DOHH2 (cell line): Measurements from ENCODE around the gene DNM1.

Experiments used
- H3F3A ChIP-seq: fragments of 200-600 bp; sonication (generic), shearing (Covaris generic); 2 replicates; pipeline ENCODE4 v1.6.0; 2016; ENCODE audit warnings: antibody characterized with exemption, mild to moderate bottlenecking; ENCODE audit not compliant: control insufficient read depth, insufficient read depth
- H3K27ac ChIP-seq: fragments of 200-600 bp; sonication (generic); 2 replicates; pipeline ENCODE4 v1.5.1; 2014; ENCODE audit warnings: low read depth, mild to moderate bottlenecking, low read length, moderate library complexity
- H3K27me3 ChIP-seq: fragments of 200-600 bp; sonication (generic); 2 replicates; pipeline ENCODE4 v1.6.1; 2014; ENCODE audit warnings: mild to moderate bottlenecking, low read length, mixed read lengths; ENCODE audit not compliant: control insufficient read depth
- H3K36me3 ChIP-seq: fragments of 200-600 bp; sonication (generic); 2 replicates; pipeline ENCODE4 v1.6.1; 2014; ENCODE audit warnings: mild to moderate bottlenecking, low read length, moderate library complexity, mixed read lengths; ENCODE audit not compliant: control insufficient read depth
- H3K4me1 ChIP-seq: fragments of 200-600 bp; sonication (generic); 2 replicates; pipeline ENCODE4 v1.6.1; 2014; ENCODE audit warnings: mild to moderate bottlenecking, low read length, mixed read lengths; ENCODE audit not compliant: control insufficient read depth
- H3K4me2 ChIP-seq: fragments of 200-600 bp; sonication (generic); 2 replicates; pipeline ENCODE4 v1.6.0; 2014; ENCODE audit warnings: mild to moderate bottlenecking, low read length, moderate library complexity
- H3K4me3 ChIP-seq: fragments of 200-600 bp; sonication (generic); 2 replicates; pipeline ENCODE4 v1.5.1; 2014; ENCODE audit warnings: mild to moderate bottlenecking, low read length, mixed read lengths
- H3K79me2 ChIP-seq: fragments of 200-600 bp; sonication (generic); 2 replicates; pipeline ENCODE4 v1.6.1; 2014; ENCODE audit warnings: mild to moderate bottlenecking, low read length, mixed read lengths; ENCODE audit not compliant: control insufficient read depth
- H3K9me2 ChIP-seq: fragments of 200-600 bp; sonication (generic); replicated peaks from 2 replicates; pipeline ENCODE4 v1.6.1; 2014; ENCODE audit warnings: mild to moderate bottlenecking, low read length, mixed read lengths; ENCODE audit not compliant: control insufficient read depth
- H3K9me3 ChIP-seq: fragments of 200-600 bp; sonication (generic); 2 replicates; pipeline ENCODE4 v1.6.1; 2014; ENCODE audit warnings: antibody characterized with exemption, low read length, mixed read lengths; ENCODE audit not compliant: control insufficient read depth, insufficient read depth
- H4K20me1 ChIP-seq: fragments of 200-600 bp; sonication (generic); 2 replicates; pipeline ENCODE4 v1.6.0; 2014; ENCODE audit warnings: low read depth, mild to moderate bottlenecking, antibody characterized with exemption, low read length, moderate library complexity; ENCODE audit not compliant: control insufficient read depth, insufficient read depth
- CTCF ChIP-seq: fragments of 200-600 bp; sonication (generic); IDR thresholded peaks from one replicate; pipeline ENCODE4 v1.5.1; 2014; ENCODE audit warnings: antibody characterized with exemption, mild to moderate bottlenecking, low read depth, low read length; ENCODE audit not compliant: poor library complexity, severe bottlenecking
- EZH2phosphoT487 ChIP-seq: fragments of 200-600 bp; sonication (generic); IDR thresholded peaks from 2 replicates; pipeline ENCODE4 v1.6.1; 2017; ENCODE audit warnings: borderline replicate concordance, mild to moderate bottlenecking, antibody characterized with exemption, low read length, moderate library complexity, mixed read lengths

DNM1 gene

DNA sequence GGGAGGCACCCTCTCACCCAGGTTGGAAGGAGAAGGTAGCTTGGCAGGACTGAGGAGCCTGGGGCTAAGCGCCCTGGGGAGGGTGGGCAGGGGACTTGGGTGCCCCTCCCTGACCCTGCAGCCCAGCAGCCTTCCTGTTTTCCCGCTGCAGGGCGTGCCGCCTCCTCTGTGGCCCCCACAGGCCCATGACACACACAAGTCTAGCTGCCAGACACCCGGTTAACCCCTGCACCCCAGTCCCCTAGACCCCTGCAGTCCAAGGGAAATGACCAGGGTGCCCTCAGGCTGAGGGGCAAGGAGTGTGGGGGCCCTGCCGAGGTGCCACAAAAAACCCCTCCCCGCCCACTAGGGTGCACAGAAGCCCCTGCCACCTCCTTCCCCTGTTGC is 39.6 kb downstream of the DNM1 start:
- TF ChIP-seq CTCF: no peak
- no peak for TF ChIP-seq EZH2phosphoT487
- Histone ChIP-seq H3K4me1 (peaks cover 15% of the 10 kb centered on the region), H4K20me1 (no peaks in the 10 kb centered on the region), H3K4me2 (no peak overlapping the region), H3K36me3 (no peaks in the 10 kb centered on the region), H3K27ac (no peak overlapping the region), H3K4me3 (no peak overlapping the region), H3K9me2 (no peaks in the 10 kb centered on the region), H3K79me2 (no peaks in the 10 kb centered on the region), H3K27me3 (peaks cover 33% of the 10 kb centered on the region), H3F3A (no peaks in the 10 kb centered on the region), H3K9me3 (no peaks in the 10 kb centered on the region)

GRCh38 chr9:128243215-128244018 is 40.2 kb downstream of the DNM1 start:
- Histone ChIP-seq H3K36me3 (no peaks in the 10 kb centered on the region), H3K9me2 (no peaks in the 10 kb centered on the region), H3K4me3 (no peak overlapping the region), H3F3A (no peaks in the 10 kb centered on the region), H4K20me1 (no peaks in the 10 kb centered on the region), H3K27ac (no peak overlapping the region), H3K27me3 (peaks cover 33% of the 10 kb centered on the region), H3K9me3 (no peaks in the 10 kb centered on the region), H3K79me2 (no peaks in the 10 kb centered on the region), H3K4me2 (no peak overlapping the region), H3K4me1 (peaks cover 15% of the 10 kb centered on the region)
- no peak for TF ChIP-seq EZH2phosphoT487

- Histone ChIP-seq H3K9me2 (no peaks in the 10 kb centered on the region), H3K4me1 (peaks cover 15% of the 10 kb centered on the region), H3K79me2 (no peaks in the 10 kb centered on the region), H3K9me3 (no peaks in the 10 kb centered on the region), H3K4me2 (peak overlapping the region; percentile 34; the same call in 1 of the 2 replicates), H3K27ac (no peak overlapping the region), H3K36me3 (no peaks in the 10 kb centered on the region), H3K27me3 (peaks cover 31% of the 10 kb centered on the region), H3K4me3 (no peak overlapping the region), H4K20me1 (no peaks in the 10 kb centered on the region), H3F3A (no peaks in the 10 kb centered on the region)
- TF ChIP-seq CTCF: no peak
- no peak for TF ChIP-seq EZH2phosphoT487
Observed at GRCh38 chr9:128244091-128244836, 41.1 kb downstream of the DNM1 start.

DNA sequence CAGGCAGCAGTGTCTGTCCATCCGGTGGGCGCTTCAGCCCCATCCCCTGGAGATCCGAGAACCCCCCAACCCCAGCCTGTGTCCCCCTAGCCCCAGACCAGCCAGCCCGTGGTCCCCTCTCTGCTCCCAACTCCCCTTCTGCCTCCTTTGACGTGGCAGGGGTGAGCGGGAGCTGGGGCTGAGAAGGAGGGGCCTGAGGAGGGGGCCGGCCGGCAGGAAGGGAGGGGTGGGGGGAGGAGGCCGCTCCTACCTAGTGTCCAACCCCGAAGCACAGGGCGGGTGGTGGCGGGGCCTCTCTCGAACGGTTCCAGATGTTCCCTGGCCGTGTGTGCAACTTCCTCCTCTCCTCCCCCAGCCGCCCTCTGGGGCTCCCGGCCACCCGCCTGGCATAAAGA is 41.7 kb downstream of the DNM1 start:
- H3K9me2 ChIP-seq: no peaks in the 10 kb centered on the region
- H3K4me1 ChIP-seq: peaks cover 15% of the 10 kb centered on the region
- no peaks in the 10 kb centered on the region for H4K20me1 ChIP-seq
- H3K79me2 ChIP-seq: no peaks in the 10 kb centered on the region
- peaks cover 31% of the 10 kb centered on the region for H3K27me3 ChIP-seq
- peak overlapping the region; percentile 34; the same call in 1 of the 2 replicates for H3K4me2 ChIP-seq
- H3K27ac ChIP-seq: no peak overlapping the region
- H3K9me3 ChIP-seq: no peaks in the 10 kb centered on the region
- TF ChIP-seq EZH2phosphoT487 (no peak), CTCF (no peak)
- H3F3A ChIP-seq: no peaks in the 10 kb centered on the region
- no peak overlapping the region for H3K4me3 ChIP-seq
- no peaks in the 10 kb centered on the region for H3K36me3 ChIP-seq
